Kidney (tissue), 14 donors: ENCODE data around the gene NBAS. TPM values are rescaled to one million over a fixed set of nuclear protein-coding genes. Genes with fewer than 3 reads are reported as not detected.

Source experiments
- DNase-seq, 5 donors: peaks; one replicate each; pipeline ENCODE4 v3.0.0-alpha.2; 2013 to 2020
- FAIRE-seq: peaks from 2 replicates; lab custom pipeline; 2012; peaks lifted over from hg19 to GRCh38; lab: Jason Lieb, UNC
- H3K27ac ChIP-seq, 2 donors: one replicate each; pipeline ENCODE4 v1.7.0; 2013; ENCODE audit warnings: low read depth in 2 of 2, low read length in 2 of 2, inconsistent platforms in 1 of 2
- H3K27me3 ChIP-seq: one replicate; pipeline ENCODE4 v1.7.1; 2013; ENCODE audit warnings: low read length, inconsistent platforms; ENCODE audit not compliant: control insufficient read depth, insufficient read depth
- H3K36me3 ChIP-seq, 3 donors: one replicate each; pipeline versions ENCODE4 v1.7.0 to v1.7.1; 2013; ENCODE audit warnings: low read length in 3 of 3, control low read depth in 1 of 3, inconsistent platforms in 1 of 3; ENCODE audit not compliant: insufficient read depth in 3 of 3, control insufficient read depth in 2 of 3
- H3K4me1 ChIP-seq, 3 donors: one replicate each; pipeline versions ENCODE4 v1.7.0 to v1.7.1; 2013; ENCODE audit warnings: low read length in 3 of 3, inconsistent platforms in 1 of 3, low read depth in 1 of 3; ENCODE audit not compliant: control insufficient read depth in 2 of 3, insufficient read depth in 2 of 3
- H3K4me3 ChIP-seq, 3 donors: one replicate each; pipeline versions ENCODE4 v1.7.0 to v1.8.1; 2013; ENCODE audit warnings: low read length in 3 of 3, control low read depth in 1 of 3, inconsistent platforms in 1 of 3
- H3K9ac ChIP-seq, 3 donors: one replicate each; pipeline versions ENCODE4 v1.7.0 to v1.7.1; 2013; ENCODE audit warnings: low read length in 3 of 3, control low read depth in 1 of 3, inconsistent platforms in 1 of 3
- H3K9me3 ChIP-seq, 3 donors: one replicate each; pipeline versions ENCODE4 v1.7.0 to v1.7.1; 2013; ENCODE audit warnings: low read length in 3 of 3, control low read depth in 1 of 3, inconsistent platforms in 1 of 3; ENCODE audit not compliant: control insufficient read depth in 2 of 3, insufficient read depth in 1 of 3
- intact Hi-C: fragments of 100-400 bp; cut with DNase I; formaldehyde crosslinking; loops from one replicate; pipeline ENCODE4 v1.11.1; 2022
- polyA plus RNA-seq: library from polyadenylated mRNA; stranded (reverse); fragments of 350-450 nt; fragmentation: Illumina TruSeq; extraction: RNeasy Lipid Tissue Mini Kit (QIAGEN cat#74804); gene quantifications from one replicate; pipeline ENCODE4 v1.2.3, GENCODE V29; 2014; ENCODE audit warnings: low read depth, low replicate concordance; ENCODE audit not compliant: insufficient read depth
- total RNA-seq: library from RNA; stranded (reverse); fragmentation: NEBNext Ultra II Directional; extraction: Animal tissue kit (Norgen Biotek cat#: 25700); gene quantifications from one replicate; pipeline ENCODE4 v1.2.1, GENCODE V29; 2021
- TF ChIP-seq, protein P1 (sequence below): IDR thresholded peaks from 3 replicates; pipeline ENCODE4 v1.5.1; 2012; ENCODE audit warnings: mild to moderate bottlenecking, moderate library complexity, borderline replicate concordance; ENCODE audit not compliant: insufficient read depth; ENCODE audit errors: extremely low read depth
- donor health status: control.
- donor health status: control.
- donor health status: control.
- donor health status: control.
- donor health status: control.
- donor health status: DM: yes; HTN: yes; CAD: no.
- donor health status: Normal renal cell carcinoma (clear cell type).

NBAS gene
- total and polyA plus RNA-seq, 2 donors from 2014 or later, result 40.8 to 44.2 TPM

DNA sequence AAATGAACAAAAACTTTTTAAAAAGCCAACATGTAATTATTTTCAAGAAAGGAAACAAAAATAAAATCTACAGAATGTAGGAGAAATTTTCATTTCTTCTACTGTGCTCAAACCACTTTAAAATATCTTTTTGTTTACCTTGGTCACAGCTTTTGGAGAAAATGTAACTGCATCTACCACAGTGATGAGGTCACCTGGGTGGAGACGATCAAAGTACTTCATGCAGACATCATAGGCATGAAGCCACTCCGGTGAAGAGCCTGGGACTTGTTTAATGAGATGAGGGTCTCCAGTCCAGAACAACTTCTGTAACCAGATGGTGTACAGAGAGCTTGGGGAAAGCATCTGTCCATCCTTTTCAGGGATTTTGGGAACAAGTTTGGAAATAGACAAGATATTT, 285.8 kb downstream of the NBAS start:
- Histone ChIP-seq H3K4me3 (no peak overlapping the region), H3K27ac (no peak overlapping the region), H3K9ac (no peak overlapping the region), H3K36me3 (peaks cover 0 to 2% (median 2%) of the 10 kb centered on the region in 3 donors), H3K4me1 (no peaks in the 10 kb centered on the region), H3K9me3 (no peaks in the 10 kb centered on the region), H3K27me3 (no peaks in the 10 kb centered on the region)
- intact Hi-C loops, result no loop called here
- DNase-seq (no peak), FAIRE-seq (no peak)
- TF ChIP-seq, protein P1, sequence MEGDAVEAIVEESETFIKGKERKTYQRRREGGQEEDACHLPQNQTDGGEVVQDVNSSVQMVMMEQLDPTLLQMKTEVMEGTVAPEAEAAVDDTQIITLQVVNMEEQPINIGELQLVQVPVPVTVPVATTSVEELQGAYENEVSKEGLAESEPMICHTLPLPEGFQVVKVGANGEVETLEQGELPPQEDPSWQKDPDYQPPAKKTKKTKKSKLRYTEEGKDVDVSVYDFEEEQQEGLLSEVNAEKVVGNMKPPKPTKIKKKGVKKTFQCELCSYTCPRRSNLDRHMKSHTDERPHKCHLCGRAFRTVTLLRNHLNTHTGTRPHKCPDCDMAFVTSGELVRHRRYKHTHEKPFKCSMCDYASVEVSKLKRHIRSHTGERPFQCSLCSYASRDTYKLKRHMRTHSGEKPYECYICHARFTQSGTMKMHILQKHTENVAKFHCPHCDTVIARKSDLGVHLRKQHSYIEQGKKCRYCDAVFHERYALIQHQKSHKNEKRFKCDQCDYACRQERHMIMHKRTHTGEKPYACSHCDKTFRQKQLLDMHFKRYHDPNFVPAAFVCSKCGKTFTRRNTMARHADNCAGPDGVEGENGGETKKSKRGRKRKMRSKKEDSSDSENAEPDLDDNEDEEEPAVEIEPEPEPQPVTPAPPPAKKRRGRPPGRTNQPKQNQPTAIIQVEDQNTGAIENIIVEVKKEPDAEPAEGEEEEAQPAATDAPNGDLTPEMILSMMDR, result no peak

DNA sequence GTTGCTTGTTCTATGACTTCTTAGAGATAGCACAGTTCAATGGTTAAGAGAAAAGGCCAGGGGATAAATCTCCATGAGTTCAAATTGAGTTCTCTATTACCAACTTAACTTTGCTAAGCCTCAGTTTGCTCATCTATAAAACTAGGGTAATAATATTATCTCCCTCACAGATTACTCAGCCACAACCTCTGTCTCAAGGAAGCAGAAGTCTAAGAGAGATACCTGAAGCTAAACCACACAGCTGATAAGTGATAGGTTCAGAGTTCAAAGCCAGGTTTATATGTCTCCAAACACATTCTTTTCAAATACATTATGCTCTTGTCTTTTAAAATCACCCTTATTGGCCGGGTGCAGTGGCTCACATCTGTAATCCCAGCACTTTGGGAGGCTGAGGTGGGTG, 287.7 kb downstream of the NBAS start:
- Histone ChIP-seq H3K4me3 (no peak overlapping the region), H3K9ac (no peak overlapping the region), H3K4me1 (no peaks in the 10 kb centered on the region), H3K27ac (no peak overlapping the region), H3K27me3 (no peaks in the 10 kb centered on the region), H3K36me3 (peaks cover 0 to 2% (median 2%) of the 10 kb centered on the region in 3 donors), H3K9me3 (no peaks in the 10 kb centered on the region)
- DNase-seq (no peak), FAIRE-seq (no peak)
- intact Hi-C loops, result no loop called here
- TF ChIP-seq, protein P1, result no peak

DNA sequence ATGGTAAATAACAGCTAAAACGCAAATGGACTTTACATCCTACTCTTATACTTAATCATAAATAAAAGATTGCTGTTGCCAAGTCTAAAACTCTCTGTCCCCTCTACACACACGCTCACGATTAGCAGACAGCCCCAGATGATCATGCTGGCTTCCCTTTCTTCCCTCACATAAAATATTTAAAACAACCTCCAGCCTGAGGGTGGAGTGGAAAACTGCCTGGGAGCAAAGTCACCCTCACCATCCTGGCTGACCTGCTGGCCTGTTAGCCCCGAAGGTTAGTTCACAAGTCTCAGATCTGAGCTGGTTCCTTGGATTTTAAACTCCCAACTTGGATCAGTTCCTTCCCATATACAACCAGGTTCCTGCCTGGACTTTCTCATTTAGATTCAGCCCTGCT, 288.2 kb downstream of the NBAS start:
- H3K27me3 ChIP-seq, result no peaks in the 10 kb centered on the region
- no peak overlapping the region for H3K4me3 ChIP-seq
- intact Hi-C loops, result no loop called here
- H3K27ac ChIP-seq, result no peak overlapping the region
- H3K9ac ChIP-seq, result no peak overlapping the region
- H3K36me3 ChIP-seq, result peaks cover 0 to 3% (median 2%) of the 10 kb centered on the region in 3 donors
- no peak for DNase-seq
- no peak for FAIRE-seq
- no peaks in the 10 kb centered on the region for H3K4me1 ChIP-seq
- TF ChIP-seq, protein P1, result no peak
- no peaks in the 10 kb centered on the region for H3K9me3 ChIP-seq

DNA sequence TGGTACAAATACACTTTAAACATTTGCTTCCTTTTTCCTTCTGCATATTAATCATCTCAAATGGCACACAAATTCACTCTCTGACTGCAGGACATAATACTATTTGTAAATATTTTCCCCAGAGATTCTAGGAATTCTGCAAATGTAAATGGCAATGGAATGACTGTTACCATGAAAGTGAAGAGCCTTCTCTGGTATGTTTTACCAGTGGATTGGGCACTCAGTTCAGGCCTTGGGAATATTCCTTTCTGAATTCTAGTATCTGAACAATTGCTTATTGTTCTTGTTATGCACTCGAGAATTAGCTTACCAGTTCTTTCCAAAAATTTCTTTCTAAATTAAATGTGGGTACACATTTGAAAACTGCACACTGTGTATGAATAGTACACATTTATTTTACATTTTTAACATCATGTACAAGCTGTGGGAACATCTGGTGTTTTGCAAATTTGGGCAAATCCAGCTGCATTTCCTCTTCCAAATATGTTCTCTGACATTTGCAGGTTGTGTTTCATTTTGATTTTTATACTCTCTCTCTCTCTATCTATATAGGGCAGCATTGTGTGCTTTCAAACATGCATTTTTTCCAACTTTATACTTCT, 289.1 kb downstream of the NBAS start:
- DNase-seq (no peak), FAIRE-seq (no peak)
- TF ChIP-seq, protein P1, result no peak
- Histone ChIP-seq H3K36me3 (peaks cover 0 to 4% (median 2%) of the 10 kb centered on the region in 3 donors), H3K9ac (no peak overlapping the region), H3K4me3 (no peak overlapping the region), H3K9me3 (no peaks in the 10 kb centered on the region), H3K27me3 (no peaks in the 10 kb centered on the region), H3K27ac (no peak overlapping the region), H3K4me1 (no peaks in the 10 kb centered on the region)
- intact Hi-C loops, result no loop called here
